C4-2B (cell line): ENCODE results near the gene TEDC1.
"Not testable (repeated sequence)": the region's sequence is repeated elsewhere in the genome, so short reads cannot be mapped to it uniquely, and the experiment has no call there.

Experiments used
- ZFX ChIP-seq: fragments of 450-650 bp; IDR thresholded peaks from 2 replicates; pipeline ENCODE4 v1.6.1; 2017
- TF ChIP-seq, protein P1 (sequence below): fragments of 450-650 bp; conservative IDR thresholded peaks from 2 replicates; pipeline ENCODE4 v1.5.1; 2017; ENCODE audit warnings: mild to moderate bottlenecking

- TF ChIP-seq, protein P1, sequence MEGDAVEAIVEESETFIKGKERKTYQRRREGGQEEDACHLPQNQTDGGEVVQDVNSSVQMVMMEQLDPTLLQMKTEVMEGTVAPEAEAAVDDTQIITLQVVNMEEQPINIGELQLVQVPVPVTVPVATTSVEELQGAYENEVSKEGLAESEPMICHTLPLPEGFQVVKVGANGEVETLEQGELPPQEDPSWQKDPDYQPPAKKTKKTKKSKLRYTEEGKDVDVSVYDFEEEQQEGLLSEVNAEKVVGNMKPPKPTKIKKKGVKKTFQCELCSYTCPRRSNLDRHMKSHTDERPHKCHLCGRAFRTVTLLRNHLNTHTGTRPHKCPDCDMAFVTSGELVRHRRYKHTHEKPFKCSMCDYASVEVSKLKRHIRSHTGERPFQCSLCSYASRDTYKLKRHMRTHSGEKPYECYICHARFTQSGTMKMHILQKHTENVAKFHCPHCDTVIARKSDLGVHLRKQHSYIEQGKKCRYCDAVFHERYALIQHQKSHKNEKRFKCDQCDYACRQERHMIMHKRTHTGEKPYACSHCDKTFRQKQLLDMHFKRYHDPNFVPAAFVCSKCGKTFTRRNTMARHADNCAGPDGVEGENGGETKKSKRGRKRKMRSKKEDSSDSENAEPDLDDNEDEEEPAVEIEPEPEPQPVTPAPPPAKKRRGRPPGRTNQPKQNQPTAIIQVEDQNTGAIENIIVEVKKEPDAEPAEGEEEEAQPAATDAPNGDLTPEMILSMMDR: not testable (repeated sequence)
- not testable (repeated sequence) for TF ChIP-seq ZFX
Observed at GRCh38 chr14:105545676-105546075, 54.6 kb downstream of the TEDC1 start.
